GM08714 (cell line): ENCODE data around the gene CITED2.

ENCODE experiments used
- H3K4me3 ChIP-seq: fragments of 200-500 bp; sonication (Bioruptor generic); 2 replicates; pipeline ENCODE4 v1.5.1; 2014; ENCODE audit warnings: mild to moderate bottlenecking, low read length, inconsistent platforms
- ZNF274 ChIP-seq: IDR thresholded peaks from 2 replicates; pipeline ENCODE4 v1.6.1; 2012; ENCODE audit warnings: mild to moderate bottlenecking, low read depth, low read length

The CITED2 gene

DNA sequence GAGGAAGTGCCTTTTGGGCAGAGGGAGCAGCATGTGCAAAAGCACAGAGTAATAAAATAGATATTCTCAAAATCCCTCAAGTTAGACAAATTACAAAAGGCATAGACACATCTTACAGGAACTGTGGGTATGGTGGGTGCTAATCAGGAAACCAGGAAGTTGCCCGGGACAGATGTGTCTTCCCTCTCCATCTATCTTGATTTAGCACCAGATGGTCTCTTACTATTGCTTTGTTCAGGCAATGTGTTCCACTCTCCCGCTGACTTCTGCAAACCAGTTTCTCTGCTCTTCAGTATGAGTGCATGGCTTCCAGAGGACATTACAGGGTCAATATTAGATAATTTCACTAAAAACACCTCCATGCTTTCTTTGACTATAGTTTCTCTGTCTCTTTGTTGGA, 13.2 kb downstream of the CITED2 start:
- H3K4me3 ChIP-seq, result no peak overlapping the region
- TF ChIP-seq ZNF274, result no peak

DNA sequence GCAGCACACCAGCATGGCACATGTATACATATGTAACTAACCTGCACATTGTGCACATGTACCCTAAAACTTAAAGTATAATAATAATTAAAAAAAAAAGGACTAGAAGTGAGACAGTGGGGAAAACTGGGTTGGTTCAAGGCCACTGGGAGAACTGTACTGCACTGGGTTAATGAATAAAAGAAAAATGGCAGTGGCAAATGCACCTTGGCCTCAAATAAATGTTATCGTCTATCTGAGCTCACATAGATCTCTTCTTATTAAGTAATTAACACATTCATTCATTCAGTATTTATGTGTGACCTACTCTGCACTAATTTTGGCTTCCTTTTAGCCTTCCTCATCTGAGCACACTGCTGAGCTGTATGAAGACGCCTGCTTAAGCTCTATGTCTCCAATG, 17.5 kb downstream of the CITED2 start:
- no peak for TF ChIP-seq ZNF274
- no peak overlapping the region for H3K4me3 ChIP-seq

DNA sequence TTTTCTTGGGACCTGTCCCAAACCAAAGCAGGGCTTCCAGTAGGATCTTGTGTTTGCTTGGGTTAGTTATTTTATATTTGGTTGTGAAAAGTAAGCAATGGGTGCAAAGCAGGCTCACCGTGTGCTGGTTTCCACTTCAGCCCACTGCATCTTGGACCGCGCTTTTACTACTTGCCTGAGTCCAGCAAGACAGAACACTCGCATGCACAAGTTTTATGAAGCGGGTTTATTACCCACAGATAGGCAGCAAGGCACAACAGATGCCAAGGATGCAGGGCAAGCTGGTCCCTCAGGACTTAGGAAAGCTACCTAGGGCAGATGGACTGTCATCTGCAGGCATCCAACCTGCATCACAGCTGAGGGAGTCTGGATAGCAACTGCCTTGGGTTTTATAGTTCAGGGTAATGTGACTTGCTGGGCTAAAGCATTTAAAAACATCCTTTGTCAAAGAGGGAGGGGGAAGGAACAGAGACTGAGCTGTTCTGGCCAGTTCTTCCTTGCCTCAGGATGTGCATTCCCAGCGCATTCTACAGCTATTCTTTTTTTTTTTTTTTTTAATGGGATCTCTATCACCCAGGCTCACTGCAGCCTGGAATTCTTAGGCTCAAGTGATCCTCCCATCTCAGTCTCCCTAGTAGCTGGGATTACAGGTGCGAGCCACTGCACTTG, 18.5 kb downstream of the CITED2 start:
- no peak overlapping the region for H3K4me3 ChIP-seq
- TF ChIP-seq ZNF274, result no peak

DNA sequence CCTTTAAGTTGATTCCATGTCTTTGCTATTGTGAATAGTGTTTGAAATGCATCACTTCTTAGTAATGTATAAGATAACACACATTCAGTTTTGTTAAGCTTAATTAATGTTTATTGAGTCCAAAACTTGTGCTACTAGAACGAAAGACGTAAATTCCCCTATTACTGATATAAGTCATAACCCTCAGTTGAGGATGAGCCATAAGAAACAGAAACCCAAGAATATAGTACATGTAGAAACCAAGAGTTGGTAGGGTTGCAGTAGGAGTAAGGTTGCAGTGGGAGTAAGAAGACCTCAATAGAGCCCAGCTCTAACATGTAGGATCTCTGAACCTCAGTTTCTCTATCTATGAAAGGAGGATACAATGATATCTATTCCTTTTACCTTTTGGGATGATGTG, 19.3 kb downstream of the CITED2 start:
- no peak for TF ChIP-seq ZNF274
- no peak overlapping the region for H3K4me3 ChIP-seq

DNA sequence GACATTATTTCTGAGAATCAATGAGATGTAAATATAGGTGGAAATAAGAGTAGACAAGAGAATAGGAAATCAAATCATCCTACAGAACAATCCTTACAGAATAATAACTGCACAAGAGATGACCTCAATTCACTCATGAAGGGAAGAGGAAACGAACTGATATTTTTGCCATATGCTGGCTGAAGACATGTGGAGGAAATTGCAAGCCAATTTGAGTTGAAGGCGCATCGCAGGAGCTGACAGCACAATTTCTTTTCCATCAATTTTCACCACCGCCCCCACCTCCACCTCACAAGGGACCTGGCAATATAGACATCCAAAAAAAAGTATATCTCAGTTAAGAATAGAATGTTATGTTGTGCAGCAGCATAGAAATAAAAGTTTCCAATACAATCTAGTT, 20.3 kb downstream of the CITED2 start:
- no peak overlapping the region for H3K4me3 ChIP-seq
- no peak for TF ChIP-seq ZNF274

DNA sequence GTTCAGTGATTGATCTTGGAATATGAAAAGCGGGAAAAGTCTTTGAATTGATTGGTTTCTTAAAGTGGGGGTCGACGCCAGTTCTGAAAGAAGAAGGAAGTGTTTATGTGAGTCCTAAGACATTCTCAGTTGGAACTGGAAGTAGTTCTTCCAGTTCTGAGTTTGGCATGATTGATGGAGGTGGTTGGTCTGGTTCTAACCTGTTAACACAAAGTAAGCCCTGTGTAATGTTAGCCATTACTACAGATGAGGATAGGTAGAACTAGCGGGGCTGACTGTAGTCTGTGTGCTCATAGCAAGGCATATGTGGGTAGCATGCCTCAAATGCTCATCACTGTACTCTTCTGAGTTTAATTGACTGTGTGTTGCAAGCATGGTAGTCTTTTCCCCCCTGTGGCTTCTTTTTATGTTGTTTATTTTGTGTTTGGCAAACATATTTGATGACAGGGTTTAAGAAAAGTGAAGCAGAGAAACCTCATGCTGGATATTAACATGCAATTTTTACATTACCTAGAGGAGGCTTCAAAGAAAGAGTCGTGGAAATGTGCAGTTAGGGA, 24.9 kb downstream of the CITED2 start:
- H3K4me3 ChIP-seq, result no peak overlapping the region
- no peak for TF ChIP-seq ZNF274

DNA sequence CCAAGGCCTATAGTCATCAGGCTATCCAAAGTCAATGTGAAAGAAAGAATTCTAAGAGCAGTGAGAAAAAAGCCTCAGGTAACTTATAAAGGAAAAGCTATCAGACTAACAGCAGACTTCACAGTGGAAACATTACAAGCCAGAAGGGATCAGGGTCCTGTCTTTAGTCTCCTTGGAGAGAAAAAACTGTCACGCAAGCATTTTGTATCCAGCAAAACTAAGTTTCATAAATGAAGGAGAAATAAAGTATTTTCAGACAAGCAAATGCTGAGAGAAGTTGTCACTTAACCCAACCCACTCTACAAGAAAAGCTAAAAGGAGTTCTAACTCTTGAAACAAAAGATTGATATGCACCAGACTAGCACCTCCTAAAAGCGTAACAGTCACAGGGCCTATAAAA, 28.1 kb downstream of the CITED2 start:
- no peak overlapping the region for H3K4me3 ChIP-seq
- TF ChIP-seq ZNF274, result no peak

DNA sequence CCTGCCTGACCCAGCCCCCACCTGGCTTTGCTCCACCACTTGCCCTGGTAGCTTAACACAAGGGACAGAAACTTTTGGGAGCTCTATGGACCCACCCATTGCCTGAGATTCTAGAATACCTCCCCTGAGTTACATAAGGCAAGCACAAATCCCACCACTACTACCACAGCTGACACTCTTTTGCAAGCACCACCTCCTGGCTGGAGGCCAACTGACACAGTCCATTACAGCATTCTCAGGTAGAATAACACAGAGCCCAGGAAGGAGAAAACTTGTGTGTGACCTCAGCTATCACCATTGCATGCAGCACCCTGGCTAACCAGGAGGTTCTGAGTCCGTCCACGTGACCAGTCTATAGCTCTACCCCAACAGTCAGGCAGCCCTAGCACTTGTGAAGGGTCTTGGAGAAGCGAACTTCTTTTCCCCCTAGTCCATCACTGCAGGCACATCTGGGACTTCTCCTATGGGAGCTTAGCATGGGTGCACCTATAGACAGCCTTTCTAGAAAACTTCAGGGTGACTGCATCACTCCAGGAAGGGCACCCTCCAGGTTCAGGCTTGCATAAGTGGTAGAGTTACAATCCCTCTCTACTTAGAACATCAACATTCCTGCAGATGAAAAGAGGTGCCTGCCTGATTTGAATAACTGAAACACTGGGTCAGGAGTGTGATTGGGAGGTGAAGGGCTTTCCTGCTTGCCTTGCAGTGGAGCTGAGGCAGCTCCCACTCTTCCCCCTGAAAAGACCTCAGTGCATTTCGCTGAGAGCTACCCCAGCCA, 30.1 kb downstream of the CITED2 start:
- no peak for TF ChIP-seq ZNF274
- no peak overlapping the region for H3K4me3 ChIP-seq

DNA sequence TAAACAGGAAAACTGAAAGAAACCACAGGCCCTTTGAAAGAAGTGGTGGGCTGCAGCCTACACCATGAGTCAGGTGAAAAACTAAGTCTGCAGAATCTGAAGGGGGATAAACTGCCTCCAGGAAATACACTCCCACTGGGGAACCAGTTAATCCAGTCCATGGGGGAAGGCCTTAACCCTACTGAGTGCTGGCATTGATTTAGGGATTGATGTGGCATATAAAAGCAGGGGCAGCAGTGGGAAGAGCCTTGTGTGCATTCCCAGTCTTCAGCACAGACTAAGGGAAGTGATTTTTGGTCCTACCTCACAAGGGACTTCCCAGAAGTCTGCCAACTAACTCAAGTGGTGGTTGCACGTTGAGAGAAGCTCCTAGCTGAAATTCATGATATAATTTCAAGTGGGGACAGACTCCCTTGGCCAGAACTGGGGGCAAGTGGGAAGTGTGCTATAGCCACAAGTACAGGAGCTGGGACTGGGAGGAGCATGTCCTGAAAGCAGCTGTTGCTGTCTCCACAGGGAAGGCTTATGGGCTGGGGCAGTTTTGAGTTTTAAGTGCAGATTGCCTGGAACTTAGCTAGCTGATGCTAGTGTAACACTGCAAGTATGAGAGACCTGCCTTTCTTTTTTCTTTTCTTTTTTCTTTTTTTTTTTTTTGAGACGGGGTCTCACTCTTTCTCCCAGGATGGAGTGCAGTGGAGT, 31.2 kb downstream of the CITED2 start:
- no peak overlapping the region for H3K4me3 ChIP-seq
- TF ChIP-seq ZNF274, result no peak

DNA sequence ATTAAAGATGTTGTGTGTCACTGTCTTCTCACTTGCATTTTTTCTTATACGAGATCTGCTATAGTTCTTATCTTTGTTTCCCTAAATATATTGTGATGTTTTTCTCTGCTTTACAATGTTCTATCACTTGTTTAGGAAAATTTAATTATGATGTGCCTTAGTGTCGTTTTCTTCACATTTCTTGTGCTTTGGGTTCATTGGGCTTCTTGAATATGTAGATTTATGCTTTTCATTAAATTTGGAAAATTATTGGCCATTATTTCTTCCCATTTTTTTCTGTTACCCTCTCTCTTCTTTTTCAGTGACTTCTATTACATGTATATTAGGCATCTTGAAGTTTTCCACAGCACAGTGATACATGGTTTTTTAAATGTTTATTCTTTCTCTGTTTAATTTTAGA, 33.4 kb downstream of the CITED2 start:
- no peak for TF ChIP-seq ZNF274
- H3K4me3 ChIP-seq, result no peak overlapping the region

DNA sequence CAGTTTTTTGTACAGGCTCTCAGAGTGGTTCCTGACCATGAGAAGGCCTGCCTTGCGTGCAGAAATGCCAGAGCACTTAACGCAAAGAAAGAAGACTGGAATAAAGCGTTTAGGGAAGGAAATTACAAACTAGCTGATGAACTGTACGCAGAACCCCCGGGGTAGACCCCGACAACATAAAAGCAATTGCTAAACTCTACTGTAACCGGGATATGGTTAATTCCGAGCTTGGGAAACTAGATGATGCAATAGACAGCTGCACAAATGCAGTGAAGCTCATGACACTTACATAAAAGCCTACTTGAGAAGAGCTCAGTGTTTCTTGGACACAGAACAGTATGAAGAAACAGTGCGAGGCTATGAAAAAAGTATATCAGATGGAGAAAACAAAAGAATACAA, 35.7 kb downstream of the CITED2 start:
- H3K4me3 ChIP-seq, result no peak overlapping the region
- no peak for TF ChIP-seq ZNF274

DNA sequence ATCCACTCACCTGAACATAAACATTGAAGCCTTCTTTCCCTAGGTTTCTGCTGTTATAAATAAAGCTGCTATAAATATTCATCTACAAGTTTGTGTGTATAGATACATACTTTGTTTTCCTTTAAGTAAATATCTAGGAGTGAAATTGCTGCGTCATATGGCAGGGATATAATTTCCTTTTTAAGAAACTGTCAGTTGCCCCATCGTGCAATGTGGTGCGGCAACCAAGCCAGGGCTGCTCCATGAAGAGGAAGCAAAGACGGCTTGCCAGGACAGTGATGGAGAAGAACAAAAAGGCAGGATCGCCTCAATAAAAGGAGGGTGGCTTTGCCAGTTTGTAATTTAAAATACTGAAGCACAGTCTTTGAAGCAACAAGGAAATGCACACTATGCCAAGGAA, 36.6 kb downstream of the CITED2 start:
- H3K4me3 ChIP-seq, result no peak overlapping the region
- no peak for TF ChIP-seq ZNF274

DNA sequence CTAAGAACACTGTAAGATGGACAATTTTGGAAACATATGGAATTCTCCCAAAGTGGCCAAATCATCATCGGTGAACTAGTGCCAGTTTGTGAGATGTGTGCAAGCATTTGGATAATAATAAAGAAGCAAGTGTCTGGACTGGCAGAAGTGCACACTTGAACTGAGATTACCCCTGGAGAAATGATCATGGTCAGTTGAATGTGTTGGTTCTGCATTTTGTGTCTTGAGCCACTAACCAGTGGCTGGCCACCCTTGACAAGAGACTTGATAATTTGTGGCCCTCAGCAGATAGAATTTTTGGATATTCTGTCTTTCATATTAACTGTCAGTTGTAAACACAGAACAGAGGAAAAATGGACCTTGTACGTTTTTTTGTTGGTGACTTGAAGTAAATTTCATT, 37.4 kb downstream of the CITED2 start:
- TF ChIP-seq ZNF274, result no peak
- H3K4me3 ChIP-seq, result no peak overlapping the region

DNA sequence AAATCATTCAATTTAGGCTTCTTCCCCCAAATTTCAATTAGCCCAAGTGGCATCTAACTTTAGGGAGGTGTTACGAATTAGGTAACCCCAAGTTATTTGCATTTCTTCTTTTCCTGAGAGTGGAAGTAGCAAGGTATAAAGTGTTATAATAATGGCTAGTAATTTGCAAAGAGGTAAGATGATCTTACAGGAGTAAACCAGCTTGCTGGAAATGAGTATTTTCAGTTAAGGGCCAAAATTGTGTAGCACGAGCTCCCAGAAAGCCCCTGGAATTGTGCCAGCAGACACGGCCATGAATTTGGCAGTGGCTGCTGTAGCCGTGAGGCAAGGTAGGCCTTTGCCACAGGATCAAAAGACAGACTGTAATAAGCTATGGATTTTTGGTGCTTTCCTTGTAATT, 38.0 kb downstream of the CITED2 start:
- no peak overlapping the region for H3K4me3 ChIP-seq
- no peak for TF ChIP-seq ZNF274
